ENCODE measurements around the gene USP44. TPM values are rescaled to one million over a fixed set of nuclear protein-coding genes. Genes with fewer than 3 reads are reported as not detected.

Gene USP44
- total RNA-seq, 1 donor from 2014 or later: 4.5 TPM

- Mint-ChIP-seq H3K9me3 (no peaks in the 10 kb centered on the region), H3K36me3 (ENCODE audit: low read depth) (no peaks in the 10 kb centered on the region), H3K4me1 (peaks cover 14% of the 10 kb centered on the region), H3K4me3 (no peak overlapping the region), H3K27ac (no peak overlapping the region), H3K27me3 (peaks cover 18% of the 10 kb centered on the region)
- DNase-seq: no peak
- intact Hi-C loops (cut with micrococcal nuclease): no loop called here
Measured at GRCh38 chr12:95543305-95543704, 8.0 kb downstream of the USP44 start.

- H3K9me3 Mint-ChIP-seq: no peaks in the 10 kb centered on the region
Measured at GRCh38 chr12:95541436-95541835, 9.8 kb downstream of the USP44 start.

GRCh38 chr12:95538656-95539055 lies 12.6 kb downstream of the USP44 start:
- H3K4me1 Mint-ChIP-seq: peaks cover 2% of the 10 kb centered on the region
- no peaks in the 10 kb centered on the region for H3K9me3 Mint-ChIP-seq
- intact Hi-C loops (cut with micrococcal nuclease): loop anchor here (10.0 kb wide), 1 partner anchor 934 kb away; no protein-coding TSS in a partner anchor
- H3K4me3 Mint-ChIP-seq: no peak overlapping the region
- H3K27ac Mint-ChIP-seq: no peak overlapping the region
- no peaks in the 10 kb centered on the region for H3K27me3 Mint-ChIP-seq
- no peaks in the 10 kb centered on the region for H3K36me3 Mint-ChIP-seq (ENCODE audit: low read depth)
- DNase-seq: no peak

More at GRCh38 chr12:95541436-95541835, 9.8 kb downstream of the USP44 start:
- intact Hi-C loops (cut with micrococcal nuclease): no loop called here
- peaks cover 5% of the 10 kb centered on the region for H3K27me3 Mint-ChIP-seq
- no peaks in the 10 kb centered on the region for H3K36me3 Mint-ChIP-seq (ENCODE audit: low read depth)
- no peak overlapping the region for H3K4me3 Mint-ChIP-seq
- no peak for DNase-seq
- H3K27ac Mint-ChIP-seq: no peak overlapping the region
- peaks cover 6% of the 10 kb centered on the region for H3K4me1 Mint-ChIP-seq

GRCh38 chr12:95538006-95538405 lies 13.3 kb downstream of the USP44 start:
- Mint-ChIP-seq H3K27ac (no peak overlapping the region), H3K4me3 (no peak overlapping the region), H3K36me3 (ENCODE audit: low read depth) (no peaks in the 10 kb centered on the region), H3K27me3 (no peaks in the 10 kb centered on the region), H3K9me3 (no peaks in the 10 kb centered on the region), H3K4me1 (peaks cover 5% of the 10 kb centered on the region)
- no peak for DNase-seq
- intact Hi-C loops (cut with micrococcal nuclease): loop anchor here (10.0 kb wide), 1 partner anchor 933 kb away; no protein-coding TSS in a partner anchor

- intact Hi-C loops (cut with micrococcal nuclease): loop anchor here (1.0 to 10.0 kb wide), 3 partner anchors 317 to 929 kb away; partner anchors contain the start of genes FGD6 and VEZT
- no peak overlapping the region for H3K27ac Mint-ChIP-seq
- H3K36me3 Mint-ChIP-seq (ENCODE audit: low read depth): no peaks in the 10 kb centered on the region
- H3K9me3 Mint-ChIP-seq: no peaks in the 10 kb centered on the region
- H3K27me3 Mint-ChIP-seq: no peaks in the 10 kb centered on the region
- no peak for DNase-seq
- no peak overlapping the region for H3K4me3 Mint-ChIP-seq
- peaks cover 10% of the 10 kb centered on the region for H3K4me1 Mint-ChIP-seq
Measured at GRCh38 chr12:95533985-95534384, 17.3 kb downstream of the USP44 start.

- H3K36me3 Mint-ChIP-seq (ENCODE audit: low read depth): no peaks in the 10 kb centered on the region
- DNase-seq: no peak
- intact Hi-C loops (cut with micrococcal nuclease): loop anchor here (5.0 to 10.0 kb wide), 2 partner anchors 316 to 928 kb away; partner anchors contain the start of genes FGD6 and VEZT
- H3K4me3 Mint-ChIP-seq: no peak overlapping the region
- no peak overlapping the region for H3K27ac Mint-ChIP-seq
- no peaks in the 10 kb centered on the region for H3K27me3 Mint-ChIP-seq
- H3K4me1 Mint-ChIP-seq: peaks cover 10% of the 10 kb centered on the region
- no peaks in the 10 kb centered on the region for H3K9me3 Mint-ChIP-seq
Measured at GRCh38 chr12:95532851-95533250, 18.4 kb downstream of the USP44 start.

- no peak for DNase-seq
- Mint-ChIP-seq H3K4me1 (peaks cover 10% of the 10 kb centered on the region), H3K27me3 (no peaks in the 10 kb centered on the region), H3K27ac (no peak overlapping the region), H3K9me3 (no peaks in the 10 kb centered on the region), H3K4me3 (no peak overlapping the region), H3K36me3 (ENCODE audit: low read depth) (no peaks in the 10 kb centered on the region)
- intact Hi-C loops (cut with micrococcal nuclease): loop anchor here (5.0 to 10.0 kb wide), 2 partner anchors 312 to 925 kb away; partner anchors contain the start of genes FGD6 and VEZT
Measured at GRCh38 chr12:95529693-95530225, 21.5 kb downstream of the USP44 start.

GRCh38 chr12:95528431-95528830 lies 22.8 kb downstream of the USP44 start:
- intact Hi-C loops (cut with micrococcal nuclease): no loop called here
- peaks cover 8% of the 10 kb centered on the region for H3K4me1 Mint-ChIP-seq
- H3K27ac Mint-ChIP-seq: no peak overlapping the region
- no peaks in the 10 kb centered on the region for H3K36me3 Mint-ChIP-seq (ENCODE audit: low read depth)
- no peaks in the 10 kb centered on the region for H3K27me3 Mint-ChIP-seq
- no peak for DNase-seq
- no peak overlapping the region for H3K4me3 Mint-ChIP-seq
- H3K9me3 Mint-ChIP-seq: no peaks in the 10 kb centered on the region

- no peaks in the 10 kb centered on the region for H3K9me3 Mint-ChIP-seq
- no peak overlapping the region for H3K27ac Mint-ChIP-seq
- no peak for DNase-seq
- peaks cover 6% of the 10 kb centered on the region for H3K36me3 Mint-ChIP-seq (ENCODE audit: low read depth)
- no peaks in the 10 kb centered on the region for H3K4me1 Mint-ChIP-seq
- no peaks in the 10 kb centered on the region for H3K27me3 Mint-ChIP-seq
- no peak overlapping the region for H3K4me3 Mint-ChIP-seq
- intact Hi-C loops (cut with micrococcal nuclease): no loop called here
Measured at GRCh38 chr12:95522692-95523091, 28.6 kb downstream of the USP44 start.

GRCh38 chr12:95520816-95521215 lies 30.5 kb downstream of the USP44 start:
- H3K27ac Mint-ChIP-seq: no peak overlapping the region
- intact Hi-C loops (cut with micrococcal nuclease): no loop called here
- no peak overlapping the region for H3K4me3 Mint-ChIP-seq
- no peak for DNase-seq
- no peaks in the 10 kb centered on the region for H3K9me3 Mint-ChIP-seq
- H3K27me3 Mint-ChIP-seq: no peaks in the 10 kb centered on the region
- H3K36me3 Mint-ChIP-seq (ENCODE audit: low read depth): peaks cover 8% of the 10 kb centered on the region
- H3K4me1 Mint-ChIP-seq: no peaks in the 10 kb centered on the region

- Mint-ChIP-seq H3K27ac (no peak overlapping the region), H3K36me3 (ENCODE audit: low read depth) (peaks cover 22% of the 10 kb centered on the region), H3K27me3 (no peaks in the 10 kb centered on the region), H3K4me1 (no peaks in the 10 kb centered on the region), H3K4me3 (no peak overlapping the region), H3K9me3 (no peaks in the 10 kb centered on the region)
- no peak for DNase-seq
- intact Hi-C loops (cut with micrococcal nuclease): no loop called here
Measured at GRCh38 chr12:95518944-95519343, 32.3 kb downstream of the USP44 start.

GRCh38 chr12:95517246-95517645 lies 34.0 kb downstream of the USP44 start:
- H3K4me3 Mint-ChIP-seq: no peak overlapping the region
- peaks cover 37% of the 10 kb centered on the region for H3K36me3 Mint-ChIP-seq (ENCODE audit: low read depth)
- no peaks in the 10 kb centered on the region for H3K27me3 Mint-ChIP-seq
- intact Hi-C loops (cut with micrococcal nuclease): no loop called here
- H3K9me3 Mint-ChIP-seq: no peaks in the 10 kb centered on the region
- H3K4me1 Mint-ChIP-seq: no peaks in the 10 kb centered on the region
- DNase-seq: no peak
- H3K27ac Mint-ChIP-seq: no peak overlapping the region

- Mint-ChIP-seq H3K27me3 (no peaks in the 10 kb centered on the region), H3K4me3 (no peak overlapping the region), H3K4me1 (no peaks in the 10 kb centered on the region), H3K36me3 (ENCODE audit: low read depth) (peaks cover 41% of the 10 kb centered on the region), H3K27ac (no peak overlapping the region), H3K9me3 (no peaks in the 10 kb centered on the region)
- no peak for DNase-seq
- intact Hi-C loops (cut with micrococcal nuclease): no loop called here
Measured at GRCh38 chr12:95516757-95517156, 34.5 kb downstream of the USP44 start.

- Mint-ChIP-seq H3K9me3 (no peaks in the 10 kb centered on the region), H3K27me3 (no peaks in the 10 kb centered on the region), H3K36me3 (ENCODE audit: low read depth) (peaks cover 49% of the 10 kb centered on the region), H3K27ac (no peak overlapping the region), H3K4me1 (no peaks in the 10 kb centered on the region), H3K4me3 (no peak overlapping the region)
- DNase-seq: no peak
- intact Hi-C loops (cut with micrococcal nuclease): no loop called here
Measured at GRCh38 chr12:95515197-95515596, 36.1 kb downstream of the USP44 start.

- H3K36me3 Mint-ChIP-seq (ENCODE audit: low read depth): peaks cover 58% of the 10 kb centered on the region
Measured at GRCh38 chr12:95513599-95513998, 37.7 kb downstream of the USP44 start.

More at GRCh38 chr12:95513599-95513998, 37.7 kb downstream of the USP44 start:
- no peaks in the 10 kb centered on the region for H3K27me3 Mint-ChIP-seq
- H3K9me3 Mint-ChIP-seq: no peaks in the 10 kb centered on the region
- no peak for DNase-seq
- H3K4me1 Mint-ChIP-seq: peaks cover 2% of the 10 kb centered on the region
- no peak overlapping the region for H3K27ac Mint-ChIP-seq
- no peak overlapping the region for H3K4me3 Mint-ChIP-seq
- intact Hi-C loops (cut with micrococcal nuclease): no loop called here
